IMR-90 (cell line): ENCODE results near the gene LCN10. TPM values are rescaled to one million over a fixed set of nuclear protein-coding genes. Genes with fewer than 3 reads are reported as not detected.

Source experiments
- ATAC-seq: fragments of 200-7000 bp; cut with Tn5 transposase; 2 replicates; pipeline ENCODE4 v1.9.1; 2020; ENCODE audit warnings: low read depth, mild to moderate bottlenecking, moderate library complexity
- BruUV-seq: library from RNA; stranded (reverse); fragments of 400-500 nt; replicated peaks from 2 replicates; lab custom pipeline; 2021; lab: Mats Ljungman, UMichigan
- CTCF ChIA-PET: fragments of 300-600 bp; formaldehyde crosslinking; extraction: SDS; loops from one replicate; lab custom pipeline; 2021; ENCODE audit warnings: antibody characterized with exemption; lab: Yijun Ruan, JAX
- POLR2A ChIA-PET: fragments of 300-600 bp; sonication (Branson Sonifier 250); formaldehyde crosslinking; loops from one replicate; lab custom pipeline; 2022; ENCODE audit warnings: antibody characterized with exemption; ENCODE audit not compliant: unreplicated experiment; lab: Charles Lee
- DNase-seq: peaks from one replicate; pipeline ENCODE4 v3.0.0; 2013
- H2AFZ ChIP-seq: replicated peaks from 2 replicates; pipeline ENCODE3; 2013; ENCODE audit warnings: low read length, mild to moderate bottlenecking; ENCODE audit not compliant: poor library complexity
- H2AK5ac ChIP-seq: 2 replicates; pipeline ENCODE4 v1.6.1; 2013; ENCODE audit warnings: low read depth, low read length, inconsistent platforms
- H2AK9ac ChIP-seq: replicated peaks from 2 replicates; pipeline ENCODE3; 2013; ENCODE audit warnings: mild to moderate bottlenecking, low read depth, low read length, moderate library complexity; ENCODE audit not compliant: poor library complexity
- H2BK120ac ChIP-seq: 2 replicates; pipeline ENCODE4 v1.6.1; 2013; ENCODE audit warnings: low read depth, low read length, inconsistent platforms
- H2BK15ac ChIP-seq: 3 replicates; pipeline ENCODE4 v1.6.1; 2013; ENCODE audit warnings: low read depth, low read length, inconsistent platforms
- H2BK20ac ChIP-seq: 2 replicates; pipeline ENCODE4 v1.6.1; 2013; ENCODE audit warnings: low read depth, mild to moderate bottlenecking, inconsistent platforms, low read length, moderate library complexity
- H2BK5ac ChIP-seq: 2 replicates; pipeline ENCODE4 v1.6.1; 2013; ENCODE audit warnings: mild to moderate bottlenecking, low read depth, low read length, inconsistent platforms; ENCODE audit not compliant: poor library complexity, severe bottlenecking
- H3K14ac ChIP-seq: replicated peaks from 2 replicates; pipeline ENCODE4 v1.6.1; 2013; ENCODE audit warnings: low read depth, low read length, inconsistent platforms
- H3K18ac ChIP-seq: 2 replicates; pipeline ENCODE4 v1.6.1; 2013; ENCODE audit warnings: low read depth, low read length, control low read depth
- H3K23ac ChIP-seq: 2 replicates; pipeline ENCODE4 v1.6.1; 2013; ENCODE audit warnings: low read depth, low read length, inconsistent platforms
- H3K27ac ChIP-seq: 2 replicates; pipeline ENCODE4 v1.5.1; 2013; ENCODE audit warnings: mild to moderate bottlenecking, control low read depth, low read length; ENCODE audit not compliant: insufficient read depth
- H3K27me3 ChIP-seq: 2 replicates; pipeline ENCODE4 v1.6.1; 2013; ENCODE audit warnings: low read length; ENCODE audit not compliant: control insufficient read depth, insufficient read depth
- H3K36me3 ChIP-seq: 2 replicates; pipeline ENCODE4 v1.6.1; 2013; ENCODE audit warnings: low read length, mixed read lengths; ENCODE audit not compliant: control insufficient read depth, insufficient read depth
- H3K4ac ChIP-seq: 2 replicates; pipeline ENCODE4 v1.6.1; 2013; ENCODE audit warnings: low read depth, low read length, inconsistent platforms
- H3K4me1 ChIP-seq: 2 replicates; pipeline ENCODE4 v1.6.1; 2013; ENCODE audit warnings: low read length, mixed read lengths; ENCODE audit not compliant: control insufficient read depth, insufficient read depth
- H3K4me2 ChIP-seq: 2 replicates; pipeline ENCODE4 v1.6.1; 2013; ENCODE audit warnings: low read depth, mild to moderate bottlenecking, control low read depth, low read length, moderate library complexity
- H3K4me3 ChIP-seq: 2 replicates; pipeline ENCODE4 v1.5.1; 2013; ENCODE audit warnings: low read depth, mild to moderate bottlenecking, control low read depth, low read length, moderate library complexity; ENCODE audit not compliant: insufficient read depth
- H3K56ac ChIP-seq: 2 replicates; pipeline ENCODE4 v1.6.1; 2013; ENCODE audit warnings: low read length, inconsistent platforms; ENCODE audit not compliant: insufficient read depth; ENCODE audit errors: extremely low read depth
- H3K79me1 ChIP-seq, 2 experiments: 2 replicates each; pipeline ENCODE4 v1.6.1; 2013; ENCODE audit warnings: low read length in 2 of 2, inconsistent platforms in 1 of 2, low read depth in 1 of 2
- H3K9ac ChIP-seq: 2 replicates; pipeline ENCODE4 v1.6.1; 2013; ENCODE audit warnings: low read depth, low read length, control low read depth
- H3K9me1 ChIP-seq: 2 replicates; pipeline ENCODE4 v1.6.1; 2013; ENCODE audit warnings: low read length, inconsistent platforms; ENCODE audit not compliant: insufficient read depth
- H3K9me3 ChIP-seq: 2 replicates; pipeline ENCODE4 v1.6.1; 2013; ENCODE audit warnings: low read length; ENCODE audit not compliant: control insufficient read depth, insufficient read depth
- H4K20me1 ChIP-seq: 2 replicates; pipeline ENCODE4 v1.6.1; 2013; ENCODE audit warnings: low read length, inconsistent platforms; ENCODE audit not compliant: insufficient read depth
- H4K5ac ChIP-seq: 2 replicates; pipeline ENCODE4 v1.6.1; 2013; ENCODE audit warnings: mild to moderate bottlenecking, low read depth, low read length, control low read depth
- H4K8ac ChIP-seq, 2 experiments: 2 replicates each; pipeline ENCODE4 v1.6.1; 2013; ENCODE audit warnings: low read depth in 2 of 2, low read length in 2 of 2, control low read depth in 1 of 2, inconsistent platforms in 1 of 2
- H4K91ac ChIP-seq: 2 replicates; pipeline ENCODE4 v1.6.1; 2013; ENCODE audit warnings: low read depth, low read length, inconsistent platforms; ENCODE audit not compliant: insufficient read depth
- RFX5 ChIP-seq: IDR thresholded peaks from 2 replicates; pipeline ENCODE4 v1.8.0; 2012; ENCODE audit warnings: low read depth, mild to moderate bottlenecking, low read length, moderate library complexity
- SMC3 ChIP-seq: fragments of 150-350 bp; IDR thresholded peaks from 2 replicates; pipeline ENCODE4 v1.6.1; 2016; ENCODE audit warnings: low read depth, mild to moderate bottlenecking, antibody characterized with exemption, low read length, moderate library complexity
- WGBS, 2 experiments: methylation state at CpG; one replicate each; pipeline versions ENCODE4 v1.1.5 to v1.1.7; 2013; ENCODE audit warnings: missing lambda C conversion rate in 2 of 2; ENCODE audit not compliant: insufficient read length in 1 of 2; ENCODE audit errors: extremely low coverage in 2 of 2; 5-methylcytosine and 5-hydroxymethylcytosine counted together
- dilution Hi-C: fragments of 300-500 bp; cut with HindIII; formaldehyde crosslinking; loops from one replicate; pipeline ENCODE4 v1.14.3; 2018; ENCODE audit warnings: low sequenced_read_pairs; ENCODE audit not compliant: unreplicated experiment
- in situ Hi-C: fragments of 300-500 bp; cut with MboI; formaldehyde crosslinking; loops from 3 replicates; pipeline ENCODE4 v1.14.3; 2019; ENCODE audit warnings: low sequenced_read_pairs, inconsistent platforms, mixed read lengths
- intact Hi-C: fragments of 100-400 bp; cut with micrococcal nuclease; formaldehyde crosslinking; loops from 2 replicates; pipeline ENCODE4 v1.10.0; 2022
- polyA plus RNA-seq, 3 experiments: library from polyadenylated mRNA; depleted of rRNA; stranded (reverse); fragments of >200 nt; gene quantifications; 2 replicates each; pipeline ENCODE4 v1.2.3, GENCODE V29; 2012; ENCODE audit warnings: low replicate concordance in 1 of 3
- total RNA-seq: library from RNA; depleted of rRNA; stranded (reverse); fragments of >200 nt; gene quantifications from 2 replicates; pipeline ENCODE4 v1.2.3, GENCODE V29; 2012
- TF ChIP-seq, protein P1 (sequence below): conservative IDR thresholded peaks from 2 replicates; pipeline ENCODE4 v1.5.1; 2012; ENCODE audit warnings: mild to moderate bottlenecking, low read depth, low read length, improper control_type of control experiment

Gene LCN10
- total and polyA plus RNA-seq, 2 of the 4 experiments (the other 2 are of a cell fraction) = not detected

DNA sequence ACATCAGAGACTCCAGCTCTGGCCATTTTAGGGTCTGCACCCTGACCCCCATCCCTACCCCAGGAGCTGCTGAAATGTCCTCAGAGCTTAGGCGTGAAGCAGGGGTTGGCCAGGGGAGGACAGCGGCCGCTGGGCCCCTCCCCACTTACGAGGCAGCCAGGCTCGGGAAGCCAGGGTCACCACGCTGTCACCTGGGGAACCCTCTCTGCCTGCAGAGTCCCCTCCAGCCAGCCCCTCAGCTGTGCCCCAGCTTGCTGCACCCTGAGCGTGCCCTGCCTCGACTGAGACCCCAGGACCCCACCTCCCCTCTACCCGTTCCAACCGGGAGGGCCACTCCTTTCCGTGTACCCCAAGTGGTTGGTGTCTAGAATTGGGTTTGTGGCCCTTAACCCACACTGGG, 2.7 kb downstream of the LCN10 start:
- Histone ChIP-seq H3K9me1 (no peaks in the 10 kb centered on the region), H3K79me1 (no peaks in the 10 kb centered on the region), H4K20me1 (no peaks in the 10 kb centered on the region; the same call in 1 of the 2 replicates), H3K23ac (no peak overlapping the region), H2AFZ (peak overlapping the region; percentile 32), H3K36me3 (no peaks in the 10 kb centered on the region), H4K91ac (no peak overlapping the region), H2AK9ac (no peak overlapping the region), H3K14ac (no peak overlapping the region), H3K27me3 (peaks cover 62% of the 10 kb centered on the region), H3K18ac (no peak overlapping the region), H3K56ac (no peak overlapping the region), H2BK5ac (no peak overlapping the region), H3K27ac (no peak overlapping the region), H3K4me3 (no peak overlapping the region), H3K4me1 (peaks cover 3% of the 10 kb centered on the region; the same call in 1 of the 2 replicates), H2BK20ac (no peak overlapping the region), H2BK15ac (no peak overlapping the region), H3K4ac (no peak overlapping the region), H2BK120ac (no peak overlapping the region), H3K9ac (no peak overlapping the region), H4K5ac (no peak overlapping the region), H3K4me2 (no peak overlapping the region), H3K9me3 (no peaks in the 10 kb centered on the region), H2AK5ac (no peak overlapping the region), H4K8ac (no peak overlapping the region)
- TF ChIP-seq SMC3 (no peak), RFX5 (no peak)
- TF ChIP-seq, protein P1, sequence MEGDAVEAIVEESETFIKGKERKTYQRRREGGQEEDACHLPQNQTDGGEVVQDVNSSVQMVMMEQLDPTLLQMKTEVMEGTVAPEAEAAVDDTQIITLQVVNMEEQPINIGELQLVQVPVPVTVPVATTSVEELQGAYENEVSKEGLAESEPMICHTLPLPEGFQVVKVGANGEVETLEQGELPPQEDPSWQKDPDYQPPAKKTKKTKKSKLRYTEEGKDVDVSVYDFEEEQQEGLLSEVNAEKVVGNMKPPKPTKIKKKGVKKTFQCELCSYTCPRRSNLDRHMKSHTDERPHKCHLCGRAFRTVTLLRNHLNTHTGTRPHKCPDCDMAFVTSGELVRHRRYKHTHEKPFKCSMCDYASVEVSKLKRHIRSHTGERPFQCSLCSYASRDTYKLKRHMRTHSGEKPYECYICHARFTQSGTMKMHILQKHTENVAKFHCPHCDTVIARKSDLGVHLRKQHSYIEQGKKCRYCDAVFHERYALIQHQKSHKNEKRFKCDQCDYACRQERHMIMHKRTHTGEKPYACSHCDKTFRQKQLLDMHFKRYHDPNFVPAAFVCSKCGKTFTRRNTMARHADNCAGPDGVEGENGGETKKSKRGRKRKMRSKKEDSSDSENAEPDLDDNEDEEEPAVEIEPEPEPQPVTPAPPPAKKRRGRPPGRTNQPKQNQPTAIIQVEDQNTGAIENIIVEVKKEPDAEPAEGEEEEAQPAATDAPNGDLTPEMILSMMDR = no peak
- no CpG with 5 or more reads among the region's 11 CpGs for whole genome bisulfite sequencing, 2 experiments
- ATAC-seq = no peak
- no TSS peak for BruUV-seq
- intact Hi-C loops (no loop called here), in situ Hi-C loops (no loop called here), dilution Hi-C loops (no loop called here)
- POLR2A ChIA-PET = no interaction called here
- no peak for DNase-seq
- CTCF ChIA-PET = no interaction called here
